ENCODE results near the gene NUP214. TPM values are rescaled to one million over a fixed set of nuclear protein-coding genes. Genes with fewer than 3 reads are reported as not detected.
"Not testable (repeated sequence)": the region's sequence is repeated elsewhere in the genome, so short reads cannot be mapped to it uniquely, and the experiment has no call there.

NUP214 gene
- total RNA-seq, 1 experiment from 2014 or later, result 41.9 TPM

GRCh38 chr9:131148276-131148675 is 22.9 kb downstream of the NUP214 start:
- Histone ChIP-seq H3K9me2 (replicated peaks; ENCODE audit: insufficient read depth, low read length) (no peaks in the 10 kb centered on the region), H3K27ac (ENCODE audit: low read length) (no peak overlapping the region), H3K27me3 (ENCODE audit: low read length) (no peaks in the 10 kb centered on the region), H3K36me3 (ENCODE audit: insufficient read depth, low read length) (peaks cover 72% of the 10 kb centered on the region; the same call in 1 of the 2 replicates), H3K9ac (ENCODE audit: low read length) (no peak overlapping the region), H4K20me1 (ENCODE audit: insufficient read depth, low read depth, low read length) (no peaks in the 10 kb centered on the region), H3K4me3 (ENCODE audit: low read length) (no peak overlapping the region), H3K4me2 (ENCODE audit: low read depth, low read length, poor library complexity, severe bottlenecking) (no peak overlapping the region), H3K4me1 (ENCODE audit: low read length) (no peaks in the 10 kb centered on the region), H3K79me2 (ENCODE audit: low read length) (peaks cover 11% of the 10 kb centered on the region), H2AFZ (ENCODE audit: low read length) (no peak overlapping the region), H3K9me3 (ENCODE audit: low read length) (no peaks in the 10 kb centered on the region)
- DNase-seq, result no peak

- Histone ChIP-seq H3K9me3 (ENCODE audit: low read length) (no peaks in the 10 kb centered on the region), H3K27ac (ENCODE audit: low read length) (no peak overlapping the region), H3K4me1 (ENCODE audit: low read length) (no peaks in the 10 kb centered on the region), H3K27me3 (ENCODE audit: low read length) (no peaks in the 10 kb centered on the region), H3K9ac (ENCODE audit: low read length) (no peak overlapping the region), H3K4me3 (ENCODE audit: low read length) (no peak overlapping the region), H4K20me1 (ENCODE audit: insufficient read depth, low read depth, low read length) (no peaks in the 10 kb centered on the region), H3K79me2 (ENCODE audit: low read length) (peaks cover 13% of the 10 kb centered on the region), H3K9me2 (replicated peaks; ENCODE audit: insufficient read depth, low read length) (no peaks in the 10 kb centered on the region), H2AFZ (ENCODE audit: low read length) (no peak overlapping the region), H3K4me2 (ENCODE audit: low read depth, low read length, poor library complexity, severe bottlenecking) (no peak overlapping the region), H3K36me3 (ENCODE audit: insufficient read depth, low read length) (peaks cover 70% of the 10 kb centered on the region; the same call in 1 of the 2 replicates)
- no peak for DNase-seq
Measured at GRCh38 chr9:131148966-131149687, 23.7 kb downstream of the NUP214 start.

- Histone ChIP-seq H3K4me3 (ENCODE audit: low read length) (no peak overlapping the region), H3K27ac (ENCODE audit: low read length) (no peak overlapping the region), H3K9me3 (ENCODE audit: low read length) (no peaks in the 10 kb centered on the region), H3K9me2 (replicated peaks; ENCODE audit: insufficient read depth, low read length) (no peaks in the 10 kb centered on the region), H3K79me2 (ENCODE audit: low read length) (peaks cover 17% of the 10 kb centered on the region), H4K20me1 (ENCODE audit: insufficient read depth, low read depth, low read length) (no peaks in the 10 kb centered on the region), H2AFZ (ENCODE audit: low read length) (no peak overlapping the region), H3K27me3 (ENCODE audit: low read length) (no peaks in the 10 kb centered on the region), H3K36me3 (ENCODE audit: insufficient read depth, low read length) (peaks cover 66% of the 10 kb centered on the region; the same call in 1 of the 2 replicates), H3K9ac (ENCODE audit: low read length) (no peak overlapping the region), H3K4me1 (ENCODE audit: low read length) (no peaks in the 10 kb centered on the region), H3K4me2 (ENCODE audit: low read depth, low read length, poor library complexity, severe bottlenecking) (no peak overlapping the region)
- no peak for DNase-seq
Measured at GRCh38 chr9:131149688-131150053, 24.3 kb downstream of the NUP214 start.

GRCh38 chr9:131153595-131153994 is 28.2 kb downstream of the NUP214 start:
- Histone ChIP-seq H3K4me2 (ENCODE audit: low read depth, low read length, poor library complexity, severe bottlenecking) (no peak overlapping the region), H3K9ac (ENCODE audit: low read length) (no peak overlapping the region), H3K4me1 (ENCODE audit: low read length) (no peaks in the 10 kb centered on the region), H3K27me3 (ENCODE audit: low read length) (no peaks in the 10 kb centered on the region), H3K36me3 (ENCODE audit: insufficient read depth, low read length) (peaks cover 49% of the 10 kb centered on the region; the same call in 1 of the 2 replicates), H3K27ac (ENCODE audit: low read length) (no peak overlapping the region), H3K9me3 (ENCODE audit: low read length) (no peaks in the 10 kb centered on the region), H3K9me2 (replicated peaks; ENCODE audit: insufficient read depth, low read length) (no peaks in the 10 kb centered on the region), H2AFZ (ENCODE audit: low read length) (no peak overlapping the region), H3K79me2 (ENCODE audit: low read length) (peaks cover 36% of the 10 kb centered on the region), H3K4me3 (ENCODE audit: low read length) (no peak overlapping the region), H4K20me1 (ENCODE audit: insufficient read depth, low read depth, low read length) (no peaks in the 10 kb centered on the region)
- no peak for DNase-seq

- not testable (repeated sequence) for H3K4me2 ChIP-seq (ENCODE audit: low read depth, low read length, poor library complexity, severe bottlenecking); DNase-seq
- peaks cover 27% of the 10 kb centered on the region; the same call in 1 of the 2 replicates for H3K36me3 ChIP-seq (ENCODE audit: insufficient read depth, low read length)
Measured at GRCh38 chr9:131158673-131159072, 33.3 kb downstream of the NUP214 start.

GRCh38 chr9:131160416-131161112 is 35.2 kb downstream of the NUP214 start:
- no peak overlapping the region for H2AFZ ChIP-seq (ENCODE audit: low read length)
- H4K20me1 ChIP-seq (ENCODE audit: insufficient read depth, low read depth, low read length), result no peaks in the 10 kb centered on the region
- no peak overlapping the region for H3K27ac ChIP-seq (ENCODE audit: low read length)
- no peaks in the 10 kb centered on the region for H3K9me3 ChIP-seq (ENCODE audit: low read length)
- H3K4me2 ChIP-seq (ENCODE audit: low read depth, low read length, poor library complexity, severe bottlenecking), result no peak overlapping the region
- no peaks in the 10 kb centered on the region for H3K27me3 ChIP-seq (ENCODE audit: low read length)
- H3K79me2 ChIP-seq (ENCODE audit: low read length), result peaks cover 31% of the 10 kb centered on the region
- no peak for DNase-seq
- no peaks in the 10 kb centered on the region for H3K4me1 ChIP-seq (ENCODE audit: low read length)
- no peaks in the 10 kb centered on the region for H3K9me2 ChIP-seq (replicated peaks; ENCODE audit: insufficient read depth, low read length)
- no peak overlapping the region for H3K9ac ChIP-seq (ENCODE audit: low read length)
- H3K36me3 ChIP-seq (ENCODE audit: insufficient read depth, low read length), result peaks cover 36% of the 10 kb centered on the region
- H3K4me3 ChIP-seq (ENCODE audit: low read length), result no peak overlapping the region

More at GRCh38 chr9:131158673-131159072, 33.3 kb downstream of the NUP214 start:
- H2AFZ ChIP-seq (ENCODE audit: low read length); H3K9ac ChIP-seq (ENCODE audit: low read length); H3K27ac ChIP-seq (ENCODE audit: low read length); H3K9me3 ChIP-seq (ENCODE audit: low read length); H3K27me3 ChIP-seq (ENCODE audit: low read length); H3K9me2 ChIP-seq (replicated peaks; ENCODE audit: insufficient read depth, low read length); H3K4me3 ChIP-seq (ENCODE audit: low read length); H4K20me1 ChIP-seq (ENCODE audit: insufficient read depth, low read depth, low read length); H3K4me1 ChIP-seq (ENCODE audit: low read length): not testable (repeated sequence)
- peaks cover 35% of the 10 kb centered on the region for H3K79me2 ChIP-seq (ENCODE audit: low read length)

- Histone ChIP-seq H3K27me3 (ENCODE audit: low read length) (no peaks in the 10 kb centered on the region), H3K9ac (ENCODE audit: low read length) (no peak overlapping the region), H3K4me1 (ENCODE audit: low read length) (no peaks in the 10 kb centered on the region), H3K79me2 (ENCODE audit: low read length) (peaks cover 35% of the 10 kb centered on the region), H3K4me3 (ENCODE audit: low read length) (no peak overlapping the region), H3K9me2 (replicated peaks; ENCODE audit: insufficient read depth, low read length) (no peaks in the 10 kb centered on the region), H3K9me3 (ENCODE audit: low read length) (no peaks in the 10 kb centered on the region), H3K27ac (ENCODE audit: low read length) (no peak overlapping the region), H3K36me3 (ENCODE audit: insufficient read depth, low read length) (peaks cover 44% of the 10 kb centered on the region), H3K4me2 (ENCODE audit: low read depth, low read length, poor library complexity, severe bottlenecking) (no peak overlapping the region), H4K20me1 (ENCODE audit: insufficient read depth, low read depth, low read length) (no peaks in the 10 kb centered on the region), H2AFZ (ENCODE audit: low read length) (no peak overlapping the region)
- no peak for DNase-seq
Measured at GRCh38 chr9:131161585-131161984, 36.2 kb downstream of the NUP214 start.

GRCh38 chr9:131162886-131163285 is 37.5 kb downstream of the NUP214 start:
- Histone ChIP-seq H3K9ac (ENCODE audit: low read length) (no peak overlapping the region), H3K9me2 (replicated peaks; ENCODE audit: insufficient read depth, low read length) (no peaks in the 10 kb centered on the region), H3K27ac (ENCODE audit: low read length) (no peak overlapping the region), H3K27me3 (ENCODE audit: low read length) (no peaks in the 10 kb centered on the region), H3K36me3 (ENCODE audit: insufficient read depth, low read length) (peaks cover 50% of the 10 kb centered on the region), H3K4me1 (ENCODE audit: low read length) (no peaks in the 10 kb centered on the region), H2AFZ (ENCODE audit: low read length) (no peak overlapping the region), H3K4me2 (ENCODE audit: low read depth, low read length, poor library complexity, severe bottlenecking) (no peak overlapping the region), H4K20me1 (ENCODE audit: insufficient read depth, low read depth, low read length) (no peaks in the 10 kb centered on the region), H3K9me3 (ENCODE audit: low read length) (no peaks in the 10 kb centered on the region), H3K79me2 (ENCODE audit: low read length) (peaks cover 42% of the 10 kb centered on the region), H3K4me3 (ENCODE audit: low read length) (no peak overlapping the region)
- no peak for DNase-seq

Data from Karpas-422 (cell line).